C4-2B (cell line): ENCODE measurements around the gene WDR82.

Source experiments
- ZFX ChIP-seq: fragments of 450-650 bp; IDR thresholded peaks from 2 replicates; pipeline ENCODE4 v1.6.1; 2017
- TF ChIP-seq, protein P1 (sequence below): fragments of 450-650 bp; conservative IDR thresholded peaks from 2 replicates; pipeline ENCODE4 v1.5.1; 2017; ENCODE audit warnings: mild to moderate bottlenecking

GRCh38 chr3:52280050-52280461, 1.6 kb upstream of the WDR82 start:
- TF ChIP-seq, protein P1, sequence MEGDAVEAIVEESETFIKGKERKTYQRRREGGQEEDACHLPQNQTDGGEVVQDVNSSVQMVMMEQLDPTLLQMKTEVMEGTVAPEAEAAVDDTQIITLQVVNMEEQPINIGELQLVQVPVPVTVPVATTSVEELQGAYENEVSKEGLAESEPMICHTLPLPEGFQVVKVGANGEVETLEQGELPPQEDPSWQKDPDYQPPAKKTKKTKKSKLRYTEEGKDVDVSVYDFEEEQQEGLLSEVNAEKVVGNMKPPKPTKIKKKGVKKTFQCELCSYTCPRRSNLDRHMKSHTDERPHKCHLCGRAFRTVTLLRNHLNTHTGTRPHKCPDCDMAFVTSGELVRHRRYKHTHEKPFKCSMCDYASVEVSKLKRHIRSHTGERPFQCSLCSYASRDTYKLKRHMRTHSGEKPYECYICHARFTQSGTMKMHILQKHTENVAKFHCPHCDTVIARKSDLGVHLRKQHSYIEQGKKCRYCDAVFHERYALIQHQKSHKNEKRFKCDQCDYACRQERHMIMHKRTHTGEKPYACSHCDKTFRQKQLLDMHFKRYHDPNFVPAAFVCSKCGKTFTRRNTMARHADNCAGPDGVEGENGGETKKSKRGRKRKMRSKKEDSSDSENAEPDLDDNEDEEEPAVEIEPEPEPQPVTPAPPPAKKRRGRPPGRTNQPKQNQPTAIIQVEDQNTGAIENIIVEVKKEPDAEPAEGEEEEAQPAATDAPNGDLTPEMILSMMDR = no peak
- no peak for TF ChIP-seq ZFX
